Measurements from ENCODE around the gene MRPL52. TPM values are rescaled to one million over a fixed set of nuclear protein-coding genes. Genes with fewer than 3 reads are reported as not detected.
A peak's percentile ranks its signal among the peaks of the same experiment; 100 is the strongest.

MRPL52 gene
- total and polyA plus RNA-seq, 2 of the 13 experiments (the other 11 are each of a cell fraction or from before 2014, with no cell fraction given) = 118 to 329 TPM

DNA sequence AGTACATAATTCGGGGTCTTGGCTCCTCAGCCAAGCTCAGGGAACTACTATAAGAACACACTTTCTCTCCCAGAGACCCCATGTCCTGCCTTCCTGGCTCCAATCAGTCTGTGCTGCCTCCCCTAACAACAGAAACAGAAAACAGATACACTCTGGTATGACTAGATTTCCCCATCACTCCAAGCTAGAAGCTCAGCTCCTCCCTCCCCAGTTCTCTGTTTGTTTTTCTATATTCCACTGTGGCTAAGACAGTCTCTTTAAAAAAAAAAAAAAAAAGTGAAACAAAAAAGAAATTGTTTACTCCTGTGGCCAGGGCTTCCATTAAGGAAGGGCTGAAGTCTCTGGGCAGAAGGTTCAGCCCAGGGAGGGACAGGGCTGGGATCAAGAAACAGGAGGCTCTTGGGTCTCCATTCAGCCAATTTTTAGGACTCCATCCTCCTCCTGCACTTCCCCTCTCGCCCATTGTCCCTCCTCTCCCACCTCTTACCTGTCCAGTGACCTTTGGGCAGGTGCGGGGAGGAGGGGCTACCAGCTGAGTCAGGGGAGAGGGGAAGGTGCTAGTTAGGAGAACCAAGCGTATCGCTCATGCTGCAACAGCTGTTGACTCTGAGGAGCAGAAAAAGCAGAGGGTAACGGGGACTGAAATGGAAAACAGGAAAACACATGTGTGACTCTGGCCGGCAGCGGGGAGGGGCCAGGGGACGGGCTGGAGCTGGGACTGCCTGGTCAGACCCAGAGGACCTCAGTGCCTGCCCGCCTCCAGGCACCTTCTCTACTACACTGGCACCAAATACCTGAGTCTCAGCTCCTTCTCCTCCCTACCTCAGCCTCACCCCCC is 10.3 kb upstream of the MRPL52 start (continued):
- 0 out of 2 replicates have a peak, but pooled peaks have one; percentile 28 for TF ChIP-seq KLF6 (CRISPR knock-in tag; IDR thresholded peaks at IDR 0.05)
- TF ChIP-seq SOX13 (IDR thresholded peaks at IDR 0.05) = no peak
- TF ChIP-seq SOX13 (CRISPR knock-in tag; conservative IDR thresholded peaks at IDR 0.05 in 1 of 2, IDR thresholded peaks at IDR 0.05 in 1 of 2) = no peak; a peak in 1 of 4 replicates
- 0 out of 2 replicates have a peak, but pooled peaks have one; percentile 17 for TF ChIP-seq SMAD3 (CRISPR knock-in tag; IDR thresholded peaks at IDR 0.05)
- TF ChIP-seq, protein P1, sequence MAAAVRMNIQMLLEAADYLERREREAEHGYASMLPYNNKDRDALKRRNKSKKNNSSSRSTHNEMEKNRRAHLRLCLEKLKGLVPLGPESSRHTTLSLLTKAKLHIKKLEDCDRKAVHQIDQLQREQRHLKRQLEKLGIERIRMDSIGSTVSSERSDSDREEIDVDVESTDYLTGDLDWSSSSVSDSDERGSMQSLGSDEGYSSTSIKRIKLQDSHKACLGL (CRISPR knock-in tag; IDR thresholded peaks at IDR 0.05) = no peak; the same call in 1 of the 2 replicates
- TF ChIP-seq KLF11 (CRISPR knock-in tag; IDR thresholded peaks at IDR 0.05) = no peak
- no peak for TF ChIP-seq TEAD3 (CRISPR knock-in tag; optimal IDR thresholded peaks at IDR 0.05; ENCODE audit: borderline replicate concordance)
- TF ChIP-seq, protein P2, sequence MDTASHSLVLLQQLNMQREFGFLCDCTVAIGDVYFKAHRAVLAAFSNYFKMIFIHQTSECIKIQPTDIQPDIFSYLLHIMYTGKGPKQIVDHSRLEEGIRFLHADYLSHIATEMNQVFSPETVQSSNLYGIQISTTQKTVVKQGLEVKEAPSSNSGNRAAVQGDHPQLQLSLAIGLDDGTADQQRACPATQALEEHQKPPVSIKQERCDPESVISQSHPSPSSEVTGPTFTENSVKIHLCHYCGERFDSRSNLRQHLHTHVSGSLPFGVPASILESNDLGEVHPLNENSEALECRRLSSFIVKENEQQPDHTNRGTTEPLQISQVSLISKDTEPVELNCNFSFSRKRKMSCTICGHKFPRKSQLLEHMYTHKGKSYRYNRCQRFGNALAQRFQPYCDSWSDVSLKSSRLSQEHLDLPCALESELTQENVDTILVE (CRISPR knock-in tag; IDR thresholded peaks at IDR 0.05) = no peak
- TF ChIP-seq ZNF564 (CRISPR knock-in tag; IDR thresholded peaks at IDR 0.05) = no peak
- TF ChIP-seq SPEN (CRISPR knock-in tag; IDR thresholded peaks at IDR 0.05; ENCODE audit: low read depth) = no peak
- no peak for TF ChIP-seq ZNF749 (CRISPR knock-in tag; IDR thresholded peaks at IDR 0.05; ENCODE audit: borderline replicate concordance)
- no peak for TF ChIP-seq SCMH1 (CRISPR knock-in tag; IDR thresholded peaks at IDR 0.05; ENCODE audit: borderline replicate concordance)
- peak; percentile 87; the same call in 1 of the 2 replicates for TF ChIP-seq FOXC1 (CRISPR knock-in tag; IDR thresholded peaks at IDR 0.05; ENCODE audit: borderline replicate concordance)
- no peak for TF ChIP-seq IKZF1 (IDR thresholded peaks at IDR 0.05)
- TF ChIP-seq TBX2 (CRISPR knock-in tag; IDR thresholded peaks at IDR 0.05; ENCODE audit: borderline replicate concordance) = peak; percentile 33; the same call in 1 of the 2 replicates
- no peak for TF ChIP-seq SIN3B (IDR thresholded peaks at IDR 0.05; ENCODE audit: low read length)
- TF ChIP-seq MATR3 (CRISPR knock-in tag; IDR thresholded peaks at IDR 0.05) = no peak
- no peak; the same call in 1 of the 2 replicates for TF ChIP-seq AKAP8 (CRISPR knock-in tag; IDR thresholded peaks at IDR 0.05)
- TF ChIP-seq NFIC (IDR thresholded peaks at IDR 0.05; ENCODE audit: low read length) = no peak
- 0 out of 2 replicates have a peak, but pooled peaks have one; percentile 21 for TF ChIP-seq ZNF224 (CRISPR knock-in tag; IDR thresholded peaks at IDR 0.05)
- no peak for TF ChIP-seq ZNF205 (CRISPR knock-in tag; IDR thresholded peaks at IDR 0.05)
- 0 out of 2 replicates have a peak, but pooled peaks have one; percentile 44 for TF ChIP-seq MAX (IDR thresholded peaks at IDR 0.05)
- TF ChIP-seq RXRB (CRISPR knock-in tag; IDR thresholded peaks at IDR 0.05; ENCODE audit: borderline replicate concordance) = peak; percentile 14; the same call in 1 of the 2 replicates
- TF ChIP-seq DZIP1 (CRISPR knock-in tag; IDR thresholded peaks at IDR 0.05) = 0 out of 2 replicates have a peak, but pooled peaks have one; percentile 45

Data from HepG2 (cell line).